ENCODE measurements around the gene PSTK.

DNA sequence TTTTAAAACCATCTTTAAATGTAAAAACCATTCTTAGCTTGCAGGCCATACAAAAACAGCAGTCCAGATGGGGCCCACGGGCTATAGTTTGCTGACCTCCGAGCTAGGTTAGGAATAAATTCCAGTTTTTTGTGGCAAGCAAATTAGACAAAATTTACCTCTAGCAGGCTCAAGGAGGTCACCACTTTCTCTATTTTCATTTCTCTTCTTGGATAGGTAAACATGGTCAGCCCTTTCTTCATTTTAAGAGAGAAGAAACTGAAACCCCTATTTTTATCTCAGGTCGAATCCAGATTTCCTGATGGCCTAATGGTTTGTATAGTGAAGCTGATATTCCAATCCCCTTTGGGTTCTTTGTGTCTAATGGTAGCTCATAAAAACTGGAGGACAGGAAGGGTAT is 17.7 kb downstream of the PSTK start:
- TF ChIP-seq, protein P1, sequence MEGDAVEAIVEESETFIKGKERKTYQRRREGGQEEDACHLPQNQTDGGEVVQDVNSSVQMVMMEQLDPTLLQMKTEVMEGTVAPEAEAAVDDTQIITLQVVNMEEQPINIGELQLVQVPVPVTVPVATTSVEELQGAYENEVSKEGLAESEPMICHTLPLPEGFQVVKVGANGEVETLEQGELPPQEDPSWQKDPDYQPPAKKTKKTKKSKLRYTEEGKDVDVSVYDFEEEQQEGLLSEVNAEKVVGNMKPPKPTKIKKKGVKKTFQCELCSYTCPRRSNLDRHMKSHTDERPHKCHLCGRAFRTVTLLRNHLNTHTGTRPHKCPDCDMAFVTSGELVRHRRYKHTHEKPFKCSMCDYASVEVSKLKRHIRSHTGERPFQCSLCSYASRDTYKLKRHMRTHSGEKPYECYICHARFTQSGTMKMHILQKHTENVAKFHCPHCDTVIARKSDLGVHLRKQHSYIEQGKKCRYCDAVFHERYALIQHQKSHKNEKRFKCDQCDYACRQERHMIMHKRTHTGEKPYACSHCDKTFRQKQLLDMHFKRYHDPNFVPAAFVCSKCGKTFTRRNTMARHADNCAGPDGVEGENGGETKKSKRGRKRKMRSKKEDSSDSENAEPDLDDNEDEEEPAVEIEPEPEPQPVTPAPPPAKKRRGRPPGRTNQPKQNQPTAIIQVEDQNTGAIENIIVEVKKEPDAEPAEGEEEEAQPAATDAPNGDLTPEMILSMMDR (IDR thresholded peaks at IDR 0.05) = no peak
- no peak for TF ChIP-seq POLR2A (IDR thresholded peaks at IDR 0.05)
